Measurements from ENCODE around the gene REPIN1.

Gene REPIN1

GRCh38 chr7:150322833-150323681, 45.6 kb upstream of the REPIN1 start, which contains the start of the genes ACTR3C and LRRC61:
Gene ACTR3C, minus strand, starts transcription at chr7:150323545. Its CDS starts 28,249 bp downstream, at chr7:150295296.
Gene LRRC61, plus strand, starts transcription at chr7:150323355. Its CDS starts 13,507 bp downstream, at chr7:150336862.
- DNase-seq: peak; percentile 86
- Histone ChIP-seq H3K27me3 (replicated peaks; ENCODE audit: insufficient read depth, low read length) (no peaks in the 10 kb centered on the region), H3K9me2 (replicated peaks; ENCODE audit: insufficient read depth, low read length) (no peaks in the 10 kb centered on the region), H3K36me3 (replicated peaks; ENCODE audit: insufficient read depth, low read length) (no peaks in the 10 kb centered on the region), H3K27ac (ENCODE audit: low read length) (peak within 1 kb of the TSS; percentile 57; the same call in 1 of the 2 replicates), H3F3A (ENCODE audit: insufficient read depth, low read length) (peaks cover 14% of the 10 kb centered on the region), H3K79me2 (ENCODE audit: low read length) (peaks cover 43% of the 10 kb centered on the region), H4K20me1 (ENCODE audit: insufficient read depth, low read length) (no peaks in the 10 kb centered on the region), H3K4me3 (ENCODE audit: low read length) (peak within 1 kb of the TSS; percentile 78), H2AFZ (ENCODE audit: low read length) (peak within 1 kb of the TSS; percentile 64), H3K4me2 (ENCODE audit: low read depth, low read length) (peak within 1 kb of the TSS; percentile 80), H3K4me1 (ENCODE audit: low read length) (peaks cover 30% of the 10 kb centered on the region), H3K9ac (ENCODE audit: low read length) (peak within 1 kb of the TSS; percentile 88), H3K9me3 (replicated peaks; ENCODE audit: insufficient read depth, low read length) (no peaks in the 10 kb centered on the region)
- TF ChIP-seq EZH2phosphoT487 (IDR thresholded peaks at IDR 0.05; ENCODE audit: low read length) (no peak), CTCF (IDR thresholded peaks at IDR 0.05; ENCODE audit: low read length) (peak; percentile 46)

DNA sequence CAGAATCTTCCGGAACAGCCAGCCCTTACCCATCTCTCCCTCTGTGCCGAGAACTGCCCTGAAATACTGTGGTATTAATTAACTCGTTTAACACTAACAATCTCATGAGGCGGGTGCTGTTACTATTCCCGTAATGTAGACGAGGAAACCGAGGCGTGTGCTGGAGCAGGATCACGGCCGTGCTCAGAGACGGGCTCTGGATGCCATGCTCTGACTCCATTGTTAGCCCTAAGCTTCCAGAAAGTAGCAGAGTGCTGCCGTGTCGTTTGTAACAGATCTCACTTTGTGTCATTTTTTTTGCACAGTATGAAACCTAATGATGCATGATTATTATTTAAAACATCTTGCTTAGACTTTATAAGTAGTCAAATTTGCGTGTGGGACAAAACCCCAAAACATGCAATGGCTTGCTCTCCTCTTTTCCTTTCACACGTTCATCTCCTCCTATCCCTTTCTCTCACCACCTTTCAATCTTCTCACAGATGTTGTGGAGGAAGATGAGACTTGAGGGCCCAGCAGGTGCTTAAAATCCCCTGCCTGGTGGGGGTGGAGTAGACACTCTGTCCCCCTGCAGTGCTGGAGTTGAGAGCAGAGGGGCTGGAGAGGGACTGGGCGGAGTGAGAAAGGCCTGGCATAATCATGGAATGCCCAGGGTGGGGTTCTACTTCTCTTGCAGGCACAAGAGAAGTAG, 44.8 kb upstream of the REPIN1 start:
- Histone ChIP-seq H3F3A (ENCODE audit: insufficient read depth, low read length) (peaks cover 14% of the 10 kb centered on the region), H3K27ac (ENCODE audit: low read length) (peak overlapping the region; percentile 57; the same call in 1 of the 2 replicates), H3K79me2 (ENCODE audit: low read length) (peaks cover 43% of the 10 kb centered on the region), H4K20me1 (ENCODE audit: insufficient read depth, low read length) (no peaks in the 10 kb centered on the region), H3K9me2 (replicated peaks; ENCODE audit: insufficient read depth, low read length) (no peaks in the 10 kb centered on the region), H3K36me3 (replicated peaks; ENCODE audit: insufficient read depth, low read length) (no peaks in the 10 kb centered on the region), H3K4me3 (ENCODE audit: low read length) (peak overlapping the region; percentile 78), H3K9ac (ENCODE audit: low read length) (peak overlapping the region; percentile 88), H3K4me2 (ENCODE audit: low read depth, low read length) (peak overlapping the region; percentile 80), H2AFZ (ENCODE audit: low read length) (peak overlapping the region; percentile 64), H3K27me3 (replicated peaks; ENCODE audit: insufficient read depth, low read length) (no peaks in the 10 kb centered on the region), H3K9me3 (replicated peaks; ENCODE audit: insufficient read depth, low read length) (no peaks in the 10 kb centered on the region), H3K4me1 (ENCODE audit: low read length) (peaks cover 30% of the 10 kb centered on the region)
- peak; percentile 14 for DNase-seq
- no peak for TF ChIP-seq EZH2 (optimal IDR thresholded peaks at IDR 0.05; ENCODE audit: low read depth, low read length)
- TF ChIP-seq EZH2phosphoT487 (IDR thresholded peaks at IDR 0.05; ENCODE audit: low read length): no peak
- TF ChIP-seq CTCF (IDR thresholded peaks at IDR 0.05; ENCODE audit: low read length): no peak

- no peaks in the 10 kb centered on the region for H3K27me3 ChIP-seq (replicated peaks; ENCODE audit: insufficient read depth, low read length)
- no peaks in the 10 kb centered on the region for H4K20me1 ChIP-seq (ENCODE audit: insufficient read depth, low read length)
- H3K79me2 ChIP-seq (ENCODE audit: low read length): peaks cover 42% of the 10 kb centered on the region
- no peak overlapping the region for H2AFZ ChIP-seq (ENCODE audit: low read length)
- peak overlapping the region; percentile 78; the same call in 1 of the 2 replicates for H3K4me3 ChIP-seq (ENCODE audit: low read length)
- H3K36me3 ChIP-seq (replicated peaks; ENCODE audit: insufficient read depth, low read length): no peaks in the 10 kb centered on the region
- no peak for DNase-seq
- TF ChIP-seq EZH2phosphoT487 (IDR thresholded peaks at IDR 0.05; ENCODE audit: low read length): no peak
- no peak for TF ChIP-seq CTCF (IDR thresholded peaks at IDR 0.05; ENCODE audit: low read length)
- no peak for TF ChIP-seq EZH2 (optimal IDR thresholded peaks at IDR 0.05; ENCODE audit: low read depth, low read length)
- H3K9ac ChIP-seq (ENCODE audit: low read length): no peak overlapping the region
- no peaks in the 10 kb centered on the region for H3K9me3 ChIP-seq (replicated peaks; ENCODE audit: insufficient read depth, low read length)
- peak overlapping the region; percentile 80; the same call in 1 of the 2 replicates for H3K4me2 ChIP-seq (ENCODE audit: low read depth, low read length)
- H3F3A ChIP-seq (ENCODE audit: insufficient read depth, low read length): peaks cover 14% of the 10 kb centered on the region
- no peak overlapping the region for H3K27ac ChIP-seq (ENCODE audit: low read length)
- no peaks in the 10 kb centered on the region for H3K9me2 ChIP-seq (replicated peaks; ENCODE audit: insufficient read depth, low read length)
- H3K4me1 ChIP-seq (ENCODE audit: low read length): peaks cover 30% of the 10 kb centered on the region
These were observed 44.2 kb upstream of the REPIN1 start for GRCh38 chr7:150324373-150324961.

All from MM.1S (cell line).